Neutrophil (primary cell): ENCODE data around the gene GFI1.

Source experiments
- H3K27ac ChIP-seq: fragments of 200-600 bp; sonication (generic); 2 replicates; pipeline ENCODE4 v1.5.1; 2016; ENCODE audit warnings: mild to moderate bottlenecking, moderate library complexity
- H3K27me3 ChIP-seq: fragments of 200-600 bp; sonication (generic); 2 replicates; pipeline ENCODE4 v1.6.0; 2016; ENCODE audit warnings: mild to moderate bottlenecking
- H3K36me3 ChIP-seq: fragments of 200-600 bp; sonication (generic); 2 replicates; pipeline ENCODE4 v1.5.1; 2017
- H3K4me1 ChIP-seq, 2 experiments: fragments of 200-600 bp in 1 of 2; sonication (generic) in 1 of 2; 1 replicate in 1 of 2; 2 replicates in 1 of 2; pipeline versions ENCODE4 v1.5.1 to v1.6.1; 2013 to 2016; ENCODE audit warnings: low read depth in 1 of 2, low read length in 1 of 2, mild to moderate bottlenecking in 1 of 2, moderate library complexity in 1 of 2; ENCODE audit not compliant: control insufficient read depth in 1 of 2, insufficient read depth in 1 of 2
- H3K4me3 ChIP-seq, 2 experiments: fragments of 200-600 bp in 1 of 2; sonication (generic) in 1 of 2; 1 replicate in 1 of 2; 2 replicates in 1 of 2; pipeline ENCODE4 v1.5.1; 2013 to 2016; ENCODE audit warnings: low read depth in 1 of 2, low read length in 1 of 2, mild to moderate bottlenecking in 1 of 2, moderate library complexity in 1 of 2
- H3K9me3 ChIP-seq: fragments of 200-600 bp; sonication (generic); 2 replicates; pipeline ENCODE4 v1.5.1; 2016
- CTCF ChIP-seq: fragments of 200-600 bp; sonication (generic); IDR thresholded peaks from 2 replicates; pipeline ENCODE4 v1.5.1; 2016; ENCODE audit warnings: antibody characterized with exemption

GFI1 gene

GRCh38 chr1:92515796-92516201 lies 29.1 kb upstream of the GFI1 start:
- TF ChIP-seq CTCF, result no peak
- H3K4me3 ChIP-seq, result no peak overlapping the region
- peak overlapping the region; percentile 58 for H3K27ac ChIP-seq
- H3K27me3 ChIP-seq, result no peaks in the 10 kb centered on the region
- H3K9me3 ChIP-seq, result no peaks in the 10 kb centered on the region
- no peaks in the 10 kb centered on the region for H3K36me3 ChIP-seq
- H3K4me1 ChIP-seq, result peaks cover 23 to 24% of the 10 kb centered on the region in 2 experiments

GRCh38 chr1:92511541-92511940 lies 24.8 kb upstream of the GFI1 start:
- TF ChIP-seq CTCF, result no peak
- H3K9me3 ChIP-seq, result no peaks in the 10 kb centered on the region
- no peaks in the 10 kb centered on the region for H3K27me3 ChIP-seq
- no peak overlapping the region for H3K4me3 ChIP-seq
- no peak overlapping the region for H3K27ac ChIP-seq
- H3K36me3 ChIP-seq, result no peaks in the 10 kb centered on the region
- H3K4me1 ChIP-seq, result peaks cover 23 to 24% of the 10 kb centered on the region in 2 experiments

GRCh38 chr1:92509619-92510018 lies 22.9 kb upstream of the GFI1 start:
- Histone ChIP-seq H3K4me3 (no peak overlapping the region), H3K4me1 (peaks cover 5 to 11% of the 10 kb centered on the region in 2 experiments), H3K27me3 (no peaks in the 10 kb centered on the region), H3K36me3 (no peaks in the 10 kb centered on the region), H3K9me3 (no peaks in the 10 kb centered on the region), H3K27ac (no peak overlapping the region)
- TF ChIP-seq CTCF, result no peak

- no peak overlapping the region for H3K27ac ChIP-seq
- no peaks in the 10 kb centered on the region for H3K36me3 ChIP-seq
- no peak overlapping the region for H3K4me3 ChIP-seq
- peaks cover 0 to 11% of the 10 kb centered on the region in 2 experiments for H3K4me1 ChIP-seq
- H3K9me3 ChIP-seq, result no peaks in the 10 kb centered on the region
- no peak for TF ChIP-seq CTCF
- H3K27me3 ChIP-seq, result no peaks in the 10 kb centered on the region
These were observed 18.4 kb upstream of the GFI1 start for GRCh38 chr1:92505015-92505692.

- TF ChIP-seq CTCF, result no peak
- Histone ChIP-seq H3K4me3 (no peak overlapping the region), H3K27me3 (no peaks in the 10 kb centered on the region), H3K36me3 (no peaks in the 10 kb centered on the region), H3K4me1 (peaks cover 0 to 11% of the 10 kb centered on the region in 2 experiments), H3K27ac (no peak overlapping the region), H3K9me3 (no peaks in the 10 kb centered on the region)
These were observed 17.7 kb upstream of the GFI1 start for GRCh38 chr1:92504291-92505014.
